A549 (cell line): ENCODE results near the gene INHA. TPM values are rescaled to one million over a fixed set of nuclear protein-coding genes. Genes with fewer than 3 reads are reported as not detected.

Experiments
- ATAC-seq, 2 experiments: fragments of 200-7000 bp in 1 of 2; fragments of >200 bp in 1 of 2; cut with Nextera tagmentation in 1 of 2; cut with Tn5 transposase in 1 of 2; 3 replicates each; pipeline versions ENCODE4 v1.8.0 to v1.9.1; 2018 to 2020; ENCODE audit warnings: mild to moderate bottlenecking in 1 of 2, moderate library complexity in 1 of 2
- CTCF ChIA-PET: fragments of 300-600 bp; sonication (Branson Sonifier 250); formaldehyde crosslinking; extraction: SDS; loops from one replicate; lab custom pipeline; 2021; ENCODE audit warnings: antibody characterized with exemption, inconsistent platforms; lab: Yijun Ruan, JAX
- POLR2A ChIA-PET: fragments of 350-600 bp; formaldehyde crosslinking; extraction: SDS; loops from one replicate; lab custom pipeline; 2021; ENCODE audit warnings: antibody characterized with exemption, inconsistent platforms; lab: Yijun Ruan, JAX
- DNase-seq, 2 experiments: peaks; one replicate each; pipeline versions ENCODE4 v3.0.0 to v3.0.0-alpha.2; 2011 to 2016; ENCODE audit warnings: low read depth in 1 of 2, low spot score in 1 of 2
- FAIRE-seq: peaks from 2 replicates; lab custom pipeline; 2011; peaks lifted over from hg19 to GRCh38; lab: Jason Lieb, UNC
- H3K27ac ChIP-seq, 2 experiments: fragments of >200 bp; sonication (Bioruptor Twin); formaldehyde crosslinking; 3 replicates each; pipeline ENCODE4 v1.5.1; 2016 to 2017
- H3K4me1 ChIP-seq: fragments of >200 bp; sonication (Bioruptor Twin); formaldehyde crosslinking; 3 replicates; pipeline ENCODE4 v1.6.1; 2016
- H3K4me2 ChIP-seq: fragments of >200 bp; sonication (Bioruptor Twin); formaldehyde crosslinking; 3 replicates; pipeline ENCODE4 v1.6.1; 2016
- H3K4me3 ChIP-seq: fragments of >200 bp; sonication (Bioruptor Twin); formaldehyde crosslinking; 3 replicates; pipeline ENCODE4 v1.5.1; 2016
- H3K9me3 ChIP-seq: fragments of >200 bp; sonication (Bioruptor Twin); formaldehyde crosslinking; 3 replicates; pipeline ENCODE4 v1.6.1; 2016
- ATOH8 ChIP-seq: fragments of 250-450 bp; sonication (Bioruptor Pico); IDR thresholded peaks from 2 replicates; pipeline ENCODE4 v1.5.0; 2020; ENCODE audit warnings: low read depth, mild to moderate bottlenecking, moderate library complexity
- CBX2 ChIP-seq: fragments of 200-600 bp; sonication (generic); IDR thresholded peaks from 2 replicates; pipeline ENCODE4 v1.6.1; 2016; ENCODE audit warnings: low read depth, mild to moderate bottlenecking, borderline replicate concordance
- CBX8 ChIP-seq: fragments of 200-600 bp; sonication (generic); IDR thresholded peaks from 2 replicates; pipeline ENCODE4 v1.6.1; 2016
- CEBPB ChIP-seq, 2 experiments: fragments of >200 bp in 1 of 2; sonication (Bioruptor Twin) in 1 of 2; formaldehyde crosslinking in 1 of 2; IDR thresholded peaks; 2 replicates each; pipeline ENCODE4 v1.6.1; 2012 to 2016
- CHD2 ChIP-seq: fragments of 150-350 bp; IDR thresholded peaks from 2 replicates; pipeline ENCODE4 v1.6.1; 2014; ENCODE audit warnings: low read length; ENCODE audit not compliant: partially characterized antibody
- EHMT2 ChIP-seq: fragments of 200-600 bp; sonication (generic); IDR thresholded peaks from 2 replicates; pipeline ENCODE4 v1.6.1; 2016; ENCODE audit warnings: antibody characterized with exemption, low read depth, mild to moderate bottlenecking, moderate library complexity
- ELK1 ChIP-seq: fragments of 150-350 bp; IDR thresholded peaks from 2 replicates; pipeline ENCODE4 v1.6.1; 2014; ENCODE audit warnings: low read depth, mild to moderate bottlenecking, low read length
- GATA3 ChIP-seq: IDR thresholded peaks from 2 replicates; pipeline ENCODE4 v1.6.1; 2012; ENCODE audit warnings: borderline replicate concordance
- HEYL ChIP-seq: fragments of 250-450 bp; sonication (Bioruptor Pico); IDR thresholded peaks from 2 replicates; pipeline ENCODE4 v1.8.0; 2021; ENCODE audit warnings: mild to moderate bottlenecking, moderate library complexity
- JUN ChIP-seq, 2 experiments: fragments of >200 bp; sonication (Bioruptor Twin); formaldehyde crosslinking; IDR thresholded peaks; 2 replicates in 1 of 2; 3 replicates in 1 of 2; pipeline ENCODE4 v1.6.1; 2016 to 2017
- JUNB ChIP-seq: fragments of >200 bp; sonication (Bioruptor Twin); formaldehyde crosslinking; IDR thresholded peaks from 2 replicates; pipeline ENCODE4 v1.6.1; 2016
- KDM1A ChIP-seq: fragments of 200-600 bp; sonication (generic); IDR thresholded peaks from 2 replicates; pipeline ENCODE4 v1.6.1; 2016; ENCODE audit warnings: low read depth, mild to moderate bottlenecking
- MAZ ChIP-seq: fragments of 150-350 bp; IDR thresholded peaks from 2 replicates; pipeline ENCODE4 v1.6.1; 2014; ENCODE audit warnings: antibody characterized with exemption, low read depth, low read length, borderline replicate concordance
- NR3C1 ChIP-seq: fragments of >200 bp; sonication (Bioruptor Twin); formaldehyde crosslinking; IDR thresholded peaks from 3 replicates; pipeline ENCODE4 v1.6.1; 2017
- PHF8 ChIP-seq: fragments of 200-600 bp; sonication (generic); IDR thresholded peaks from 2 replicates; pipeline ENCODE4 v1.6.1; 2016; ENCODE audit warnings: low read depth, mild to moderate bottlenecking, antibody characterized with exemption, moderate library complexity, borderline replicate concordance
- RAD21 ChIP-seq, 2 experiments: fragments of >200 bp in 1 of 2; sonication (Bioruptor Twin) in 1 of 2; formaldehyde crosslinking in 1 of 2; IDR thresholded peaks in 1 of 2; conservative IDR thresholded peaks in 1 of 2; 2 replicates in 1 of 2; 3 replicates in 1 of 2; pipeline ENCODE4 v1.6.1; 2012 to 2018; ENCODE audit warnings: inconsistent platforms in 1 of 2
- RARB ChIP-seq: fragments of 250-450 bp; sonication (Bioruptor Pico); IDR thresholded peaks from 2 replicates; pipeline ENCODE4 v1.8.0; 2021; ENCODE audit warnings: mild to moderate bottlenecking, moderate library complexity
- RCOR1 ChIP-seq: fragments of 150-350 bp; IDR thresholded peaks from 2 replicates; pipeline ENCODE4 v1.6.1; 2014; ENCODE audit warnings: antibody characterized with exemption, low read length, low read depth
- RFX5 ChIP-seq: fragments of 450-650 bp; IDR thresholded peaks from 2 replicates; pipeline ENCODE4 v1.7.1; 2014; ENCODE audit warnings: antibody characterized with exemption, mild to moderate bottlenecking, moderate library complexity
- TFCP2L1 ChIP-seq: fragments of 250-450 bp; sonication (Bioruptor Pico); IDR thresholded peaks from 2 replicates; pipeline ENCODE4 v1.5.0; 2021; ENCODE audit warnings: mild to moderate bottlenecking
- TP53 ChIP-seq: fragments of 250-450 bp; sonication (Bioruptor Pico); IDR thresholded peaks from 2 replicates; pipeline ENCODE4 v1.5.0; 2021; ENCODE audit warnings: mild to moderate bottlenecking, moderate library complexity
- ZC3H11A ChIP-seq: fragments of 450-650 bp; IDR thresholded peaks from 2 replicates; pipeline ENCODE4 v1.6.1; 2014; ENCODE audit warnings: antibody characterized with exemption, mild to moderate bottlenecking
- WGBS: methylation state at CpG from one replicate; pipeline ENCODE4 v1.1.6; 2017; ENCODE audit errors: missing lambda C conversion rate; 5-methylcytosine and 5-hydroxymethylcytosine counted together
- polyA plus RNA-seq, 4 experiments: library from polyadenylated mRNA; depleted of rRNA in 3 of 4; stranded (reverse); fragments of >200 nt; fragmentation: RNase III in 1 of 4; extraction: RNeasy Plus Mini Kit Qiagen cat#74134 plus additional on column Dnase treatment in 1 of 4; gene quantifications; 2 replicates in 3 of 4; 3 replicates in 1 of 4; pipeline ENCODE4 v1.2.3, GENCODE V29; 2011 to 2017

INHA gene
- polyA plus RNA-seq, 2 of the 4 experiments (the other 2 are of a cell fraction) = 0.49 to 0.72 TPM

GRCh38 chr2:219615036-219615435 lies 42.9 kb downstream of the INHA start (continued):
- TF ChIP-seq GATA3 (no peak), NR3C1 (no peak), KDM1A (no peak), EHMT2 (no peak)

GRCh38 chr2:219615894-219616293 lies 43.8 kb downstream of the INHA start:
- ChIA-PET CTCF (interaction anchor here (2.0 to 2.6 kb wide), 2 partner anchors 10 to 74 kb away, joined by 4 to 8 read pairs; no protein-coding TSS in a partner anchor), POLR2A (no interaction called here)
- no peak for TF ChIP-seq CEBPB (IDR thresholded peaks at IDR 0.05)
- TF ChIP-seq PHF8 = no peak
- TF ChIP-seq CBX2 = no peak
- no peak for TF ChIP-seq JUNB
- TF ChIP-seq ELK1 = no peak
- no peak overlapping the region for H3K27ac ChIP-seq
- no peak for ATAC-seq
- H3K9me3 ChIP-seq = no peaks in the 10 kb centered on the region
- 84% methylated on average over 11 of the region's 12 CpGs for WGBS
- H3K4me2 ChIP-seq = no peak overlapping the region
- DNase-seq = no peak
- H3K4me1 ChIP-seq = no peaks in the 10 kb centered on the region
- FAIRE-seq = no peak
- no peak overlapping the region for H3K4me3 ChIP-seq

DNA sequence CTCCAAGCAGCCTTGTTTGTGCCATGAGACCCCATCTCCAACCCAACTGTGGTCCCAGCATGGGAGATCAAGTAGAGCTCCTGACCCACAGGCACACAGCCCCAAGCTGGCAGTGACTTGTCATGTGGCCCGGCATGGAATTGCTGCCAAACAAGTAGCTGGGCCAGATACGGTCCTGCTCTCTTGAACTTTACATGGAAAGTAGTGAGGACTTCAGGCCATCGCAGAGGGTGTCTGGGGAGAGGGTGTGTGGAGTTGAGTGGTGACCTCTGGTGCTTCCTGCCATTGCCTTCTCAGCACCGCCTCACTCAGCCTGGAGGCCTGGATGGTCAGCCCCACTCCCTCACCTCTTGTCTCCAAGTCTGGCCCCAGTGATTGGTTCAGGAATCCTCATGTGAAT lies 44.4 kb downstream of the INHA start:
- H3K4me2 ChIP-seq = no peak overlapping the region
- WGBS = 91% methylated on average over 4 of the region's 4 CpGs
- H3K27ac ChIP-seq = no peak overlapping the region
- no peak for TF ChIP-seq TFCP2L1
- no peak overlapping the region for H3K4me3 ChIP-seq
- DNase-seq = no peak
- no peak for FAIRE-seq
- no peaks in the 10 kb centered on the region for H3K4me1 ChIP-seq
- ChIA-PET POLR2A (no interaction called here), CTCF (no interaction called here)
- no peaks in the 10 kb centered on the region for H3K9me3 ChIP-seq
- ATAC-seq = peak in 1 of 2 experiments; percentile 5; a peak in 1 of 6 replicates

GRCh38 chr2:219618733-219619122 lies 46.6 kb downstream of the INHA start:
- TF ChIP-seq RCOR1 = no peak
- TF ChIP-seq TP53 (CRISPR knock-in tag) = no peak
- TF ChIP-seq CHD2 = no peak
- no peak for TF ChIP-seq CBX8
- no peak for TF ChIP-seq JUN (IDR thresholded peaks at IDR 0.05)
- TF ChIP-seq ATOH8 (CRISPR knock-in tag) = no peak
- no peak for TF ChIP-seq ELK1
- no peak for TF ChIP-seq MAZ
- no peak for TF ChIP-seq RFX5
- TF ChIP-seq HEYL (CRISPR knock-in tag) = no peak
- TF ChIP-seq RARB (CRISPR knock-in tag) = no peak
- TF ChIP-seq ZC3H11A = no peak
- no peak for TF ChIP-seq RAD21 (conservative IDR thresholded peaks at IDR 0.05 in 1 of 2, IDR thresholded peaks at IDR 0.05 in 1 of 2)
- TF ChIP-seq, all 56 proteins: peak for 0
- Histone ChIP-seq H3K27ac (no peak overlapping the region), H3K9me3 (no peaks in the 10 kb centered on the region), H3K4me1 (no peaks in the 10 kb centered on the region), H3K4me2 (no peak overlapping the region), H3K4me3 (no peak overlapping the region)
- POLR2A ChIA-PET = no interaction called here
- DNase-seq (no peak), FAIRE-seq (no peak), ATAC-seq (no peak)
- CTCF ChIA-PET = interaction anchor here (1.2 to 2.4 kb wide), 3 partner anchors 8 to 89 kb away, joined by 4 to 10 read pairs (median 9); no protein-coding TSS in a partner anchor
- 75% methylated on average over 2 of the region's 3 CpGs for WGBS
